ENCODE results near the gene AOPEP. TPM values are rescaled to one million over a fixed set of nuclear protein-coding genes. Genes with fewer than 3 reads are reported as not detected.

AOPEP gene
- total RNA-seq, 1 donor from 2014 or later = 213 TPM

GRCh38 chr9:94891183-94891582 lies 164.7 kb downstream of the AOPEP start:
- DNase-seq (ENCODE audit: low read depth) = no peak

- DNase-seq (ENCODE audit: low read depth) = no peak
Measured at GRCh38 chr9:94892675-94893074, 166.2 kb downstream of the AOPEP start.

- DNase-seq (ENCODE audit: low read depth) = no peak
Measured at GRCh38 chr9:94894094-94894699, 167.7 kb downstream of the AOPEP start.

- DNase-seq (ENCODE audit: low read depth) = no peak
Measured at GRCh38 chr9:94895668-94896067, 169.2 kb downstream of the AOPEP start.

- no peak for DNase-seq (ENCODE audit: low read depth)
Measured at GRCh38 chr9:94896512-94896911, 170.0 kb downstream of the AOPEP start.

GRCh38 chr9:94899464-94900221 lies 173.1 kb downstream of the AOPEP start:
- no peak for DNase-seq (ENCODE audit: low read depth)

- peak; percentile 85 for DNase-seq (ENCODE audit: low read depth)
Measured at GRCh38 chr9:94900222-94901018, 173.9 kb downstream of the AOPEP start.

GRCh38 chr9:94901019-94901363 lies 174.5 kb downstream of the AOPEP start:
- no peak for DNase-seq (ENCODE audit: low read depth)

- peak; percentile 57 for DNase-seq (ENCODE audit: low read depth)
Measured at GRCh38 chr9:94903961-94904421, 177.5 kb downstream of the AOPEP start.

- DNase-seq (ENCODE audit: low read depth) = no peak
Measured at GRCh38 chr9:94904806-94905205, 178.3 kb downstream of the AOPEP start.

GRCh38 chr9:94905606-94906005 lies 179.1 kb downstream of the AOPEP start:
- DNase-seq (ENCODE audit: low read depth) = no peak

- no peak for DNase-seq (ENCODE audit: low read depth)
Measured at GRCh38 chr9:94906181-94906580, 179.7 kb downstream of the AOPEP start.

GRCh38 chr9:94906713-94907112 lies 180.2 kb downstream of the AOPEP start:
- DNase-seq (ENCODE audit: low read depth) = no peak

GRCh38 chr9:94907264-94907936 lies 180.9 kb downstream of the AOPEP start:
- no peak for DNase-seq (ENCODE audit: low read depth)

- DNase-seq (ENCODE audit: low read depth) = no peak
Measured at GRCh38 chr9:94908011-94908563, 181.6 kb downstream of the AOPEP start.

- peak; percentile 44 for DNase-seq (ENCODE audit: low read depth)
Measured at GRCh38 chr9:94908583-94909249, 182.2 kb downstream of the AOPEP start.

- DNase-seq (ENCODE audit: low read depth) = no peak
Measured at GRCh38 chr9:94909250-94909894, 182.9 kb downstream of the AOPEP start.

GRCh38 chr9:94909965-94910730 lies 183.6 kb downstream of the AOPEP start:
- DNase-seq (ENCODE audit: low read depth) = no peak

- no peak for DNase-seq (ENCODE audit: low read depth)
Measured at GRCh38 chr9:94911211-94911610, 184.7 kb downstream of the AOPEP start.
